HepG2 (cell line): ENCODE data around the gene FAM222B. TPM values are rescaled to one million over a fixed set of nuclear protein-coding genes. Genes with fewer than 3 reads are reported as not detected.

ENCODE experiments used
- AKNA ChIP-seq: sonication (generic); formaldehyde crosslinking; IDR thresholded peaks from 2 replicates; pipeline ENCODE4 v1.4.0; 2020; ENCODE audit warnings: missing genetic modification reagents, borderline replicate concordance
- ATF7-NPFF ChIP-seq: sonication (generic); formaldehyde crosslinking; IDR thresholded peaks from 2 replicates; pipeline ENCODE4 v1.8.1; 2023; ENCODE audit warnings: mild to moderate bottlenecking, low read depth, missing genetic modification reagents, moderate library complexity
- ELF1 ChIP-seq: sonication (generic); formaldehyde crosslinking; IDR thresholded peaks from 2 replicates; pipeline ENCODE4 v1.4.0; 2020; ENCODE audit warnings: missing genetic modification reagents
- GPN1 ChIP-seq: sonication (generic); formaldehyde crosslinking; IDR thresholded peaks from 2 replicates; pipeline ENCODE4 v1.5.1; 2020; ENCODE audit warnings: missing genetic modification reagents, borderline replicate concordance
- HNF4A ChIP-seq: sonication (generic); formaldehyde crosslinking; IDR thresholded peaks from 2 replicates; pipeline ENCODE4 v1.4.0; 2020; ENCODE audit warnings: missing genetic modification reagents
- HNRNPL ChIP-seq: fragments of 200-400 bp; formaldehyde crosslinking; IDR thresholded peaks from 2 replicates; pipeline ENCODE4 v1.6.1; 2017; ENCODE audit warnings: mild to moderate bottlenecking, low read depth, low read length
- HOXA9 ChIP-seq: sonication (generic); formaldehyde crosslinking; IDR thresholded peaks from 2 replicates; pipeline ENCODE4 v1.8.1; 2022; ENCODE audit warnings: missing genetic modification reagents, mild to moderate bottlenecking, moderate library complexity, borderline replicate concordance
- IRX3 ChIP-seq: sonication (generic); formaldehyde crosslinking; IDR thresholded peaks from 2 replicates; pipeline ENCODE4 v1.8.1; 2023; ENCODE audit warnings: mild to moderate bottlenecking, low read depth, missing genetic modification reagents, borderline replicate concordance
- KDM1A ChIP-seq: IDR thresholded peaks from 2 replicates; pipeline ENCODE4 v1.6.1; 2016; ENCODE audit warnings: missing compliant biosample characterization
- MTA1 ChIP-seq: sonication (generic); formaldehyde crosslinking; IDR thresholded peaks from 2 replicates; pipeline ENCODE4 v1.4.0; 2020; ENCODE audit warnings: missing genetic modification reagents, mild to moderate bottlenecking, borderline replicate concordance
- SMARCC2 ChIP-seq: fragments of 450-650 bp; IDR thresholded peaks from 2 replicates; pipeline ENCODE4 v1.6.1; 2017; ENCODE audit warnings: antibody characterized with exemption, mild to moderate bottlenecking
- TBX3 ChIP-seq: fragments of 450-650 bp; IDR thresholded peaks from 2 replicates; pipeline ENCODE4 v1.6.1; 2017; ENCODE audit warnings: antibody characterized with exemption, mild to moderate bottlenecking, inconsistent platforms, borderline replicate concordance
- USF2 ChIP-seq, 2 experiments: sonication (generic) in 1 of 2; formaldehyde crosslinking in 1 of 2; IDR thresholded peaks; 2 replicates each; pipeline versions ENCODE4 v1.5.1 to v1.6.1; 2011 to 2020; ENCODE audit warnings: borderline replicate concordance in 1 of 2, low read depth in 1 of 2, low read length in 1 of 2, mild to moderate bottlenecking in 1 of 2, missing genetic modification reagents in 1 of 2, moderate library complexity in 1 of 2
- ZBTB3 ChIP-seq: sonication (generic); formaldehyde crosslinking; IDR thresholded peaks from 2 replicates; pipeline ENCODE4 v1.4.0; 2020; ENCODE audit warnings: low read depth, mild to moderate bottlenecking, moderate library complexity, missing genetic modification reagents, borderline replicate concordance
- ZFP36 ChIP-seq: fragments of 150-350 bp; IDR thresholded peaks from 2 replicates; pipeline ENCODE4 v1.6.1; 2018; ENCODE audit warnings: borderline replicate concordance, low read length, low read depth; ENCODE audit not compliant: partially characterized antibody
- ZKSCAN5 ChIP-seq: sonication (generic); formaldehyde crosslinking; IDR thresholded peaks from 2 replicates; pipeline ENCODE4 v1.5.1; 2020; ENCODE audit warnings: mild to moderate bottlenecking, missing genetic modification reagents
- ZNF350 ChIP-seq: sonication (generic); formaldehyde crosslinking; IDR thresholded peaks from 2 replicates; pipeline ENCODE4 v1.4.0; 2020; ENCODE audit warnings: mild to moderate bottlenecking, low read depth, missing genetic modification reagents, borderline replicate concordance
- ZNF414 ChIP-seq: sonication (generic); formaldehyde crosslinking; IDR thresholded peaks from 2 replicates; pipeline ENCODE4 v1.5.0; 2020; ENCODE audit warnings: missing genetic modification reagents
- ZNF432 ChIP-seq: sonication (generic); formaldehyde crosslinking; IDR thresholded peaks from 2 replicates; pipeline ENCODE4 v1.5.0; 2020; ENCODE audit warnings: missing genetic modification reagents, mild to moderate bottlenecking, borderline replicate concordance
- ZNF577 ChIP-seq: sonication (generic); formaldehyde crosslinking; IDR thresholded peaks from 2 replicates; pipeline ENCODE4 v1.4.0; 2020; ENCODE audit warnings: mild to moderate bottlenecking, low read depth, missing genetic modification reagents, borderline replicate concordance
- polyA plus RNA-seq, 8 experiments: library from polyadenylated mRNA; depleted of rRNA in 3 of 8; stranded (reverse) in 7 of 8; unstranded in 1 of 8; fragments of >200 nt; fragmentation: Illumina TruSeq in 4 of 8; extraction: Trizol in 4 of 8; gene quantifications; 2 replicates each; pipeline versions ENCODE4 v1.2.1 to v1.2.3, GENCODE V29; 2011 to 2016; ENCODE audit warnings: low read depth in 4 of 8, missing spikeins in 1 of 8, mixed read lengths in 1 of 8; ENCODE audit not compliant: insufficient read depth in 1 of 8
- total RNA-seq, 5 experiments: library from RNA; depleted of rRNA; stranded (reverse); fragments of >200 nt; fragmentation: Illumina TruSeq; extraction: Trizol; gene quantifications; 2 replicates each; pipeline ENCODE4 v1.2.3, GENCODE V29; 2016; ENCODE audit warnings: low read depth in 1 of 5

Gene FAM222B
- total and polyA plus RNA-seq, 2 of the 13 experiments (the other 11 are each of a cell fraction or from before 2014, with no cell fraction given) = 3.5 to 7.3 TPM

- TF ChIP-seq ELF1 = peak; percentile 57
- no peak for TF ChIP-seq ZKSCAN5 (CRISPR knock-in tag)
- no peak for TF ChIP-seq ZNF432 (CRISPR knock-in tag)
- no peak for TF ChIP-seq KDM1A (CRISPR knock-in tag)
- no peak for TF ChIP-seq USF2 (IDR thresholded peaks at IDR 0.05; ENCODE audit: low read depth, low read length)
- no peak for TF ChIP-seq USF2 (CRISPR knock-in tag; IDR thresholded peaks at IDR 0.05; ENCODE audit: borderline replicate concordance)
- no peak for TF ChIP-seq ZFP36
- no peak for TF ChIP-seq AKNA (CRISPR knock-in tag)
- TF ChIP-seq GPN1 = no peak
- TF ChIP-seq TBX3 = peak; percentile 31; the same call in 1 of the 2 replicates
- TF ChIP-seq SMARCC2 = no peak
- no peak for TF ChIP-seq ZNF577 (CRISPR knock-in tag)
- TF ChIP-seq HNF4A = no peak; the same call in 1 of the 2 replicates
- TF ChIP-seq MTA1 (CRISPR knock-in tag) = peak; percentile 75
- peak; percentile 69; the same call in 1 of the 2 replicates for TF ChIP-seq IRX3 (CRISPR knock-in tag)
- TF ChIP-seq HOXA9 = no peak
- TF ChIP-seq ZNF350 = no peak; the same call in 1 of the 2 replicates
- TF ChIP-seq HNRNPL = 0 out of 2 replicates have a peak, but pooled peaks have one; percentile 56
- 0 out of 2 replicates have a peak, but pooled peaks have one; percentile 71 for TF ChIP-seq ZBTB3 (CRISPR knock-in tag)
- TF ChIP-seq ATF7-NPFF = peak; percentile 54; the same call in 1 of the 2 replicates
- TF ChIP-seq ZNF414 (CRISPR knock-in tag) = no peak
These were observed 114.0 kb downstream of the FAM222B start, which contains the start of gene NEK8 (continued) for GRCh38 chr17:28728364-28729200.
